Glutamatergic neuron (in vitro differentiated cells): Measurements from ENCODE around the gene FSHB. TPM values are rescaled to one million over a fixed set of nuclear protein-coding genes. Genes with fewer than 3 reads are reported as not detected.
"Not testable (repeated sequence)": the region's sequence is repeated elsewhere in the genome, so short reads cannot be mapped to it uniquely, and the experiment has no call there.

Experiments
- DNase-seq: peaks from one replicate; pipeline ENCODE4 v3.0.0; 2022
- H3K27ac Mint-ChIP-seq: one replicate; pipeline ENCODE4 v1.8.0; 2020; ENCODE audit warnings: mild to moderate bottlenecking, mixed read lengths, inconsistent platforms; ENCODE audit not compliant: unreplicated experiment
- H3K27me3 Mint-ChIP-seq: one replicate; pipeline ENCODE4 v1.8.0; 2020; ENCODE audit warnings: mild to moderate bottlenecking, moderate library complexity, mixed read lengths, inconsistent platforms; ENCODE audit not compliant: unreplicated experiment
- H3K36me3 Mint-ChIP-seq: one replicate; pipeline ENCODE4 v1.8.0; 2020; ENCODE audit warnings: mild to moderate bottlenecking, mixed read lengths, inconsistent platforms; ENCODE audit not compliant: unreplicated experiment
- H3K4me1 Mint-ChIP-seq: one replicate; pipeline ENCODE4 v1.8.0; 2020; ENCODE audit warnings: mild to moderate bottlenecking, low read depth, mixed read lengths, inconsistent platforms; ENCODE audit not compliant: unreplicated experiment
- H3K4me3 Mint-ChIP-seq: one replicate; pipeline ENCODE4 v1.8.0; 2020; ENCODE audit warnings: mild to moderate bottlenecking, mixed read lengths, inconsistent platforms; ENCODE audit not compliant: unreplicated experiment
- H3K9me3 Mint-ChIP-seq: one replicate; pipeline ENCODE4 v1.8.0; 2020; ENCODE audit warnings: mild to moderate bottlenecking, moderate library complexity, mixed read lengths, inconsistent platforms; ENCODE audit not compliant: unreplicated experiment
- total RNA-seq: library from RNA; stranded (reverse); fragmentation: NEBNext Ultra II Directional; extraction: Animal tissue kit (Norgen Biotek cat#: 25700); gene quantifications from one replicate; pipeline ENCODE4 v1.2.1, GENCODE V29; 2021; ENCODE audit not compliant: unreplicated experiment
- TF ChIP-seq, protein P1 (sequence below): fragments of 200-600 bp; sonication (generic); IDR thresholded peaks from one replicate; pipeline ENCODE4 v1.5.0; 2021; ENCODE audit not compliant: partially characterized antibody, unreplicated experiment

Gene FSHB
- total RNA-seq, 1 donor from 2014 or later = not detected

DNA sequence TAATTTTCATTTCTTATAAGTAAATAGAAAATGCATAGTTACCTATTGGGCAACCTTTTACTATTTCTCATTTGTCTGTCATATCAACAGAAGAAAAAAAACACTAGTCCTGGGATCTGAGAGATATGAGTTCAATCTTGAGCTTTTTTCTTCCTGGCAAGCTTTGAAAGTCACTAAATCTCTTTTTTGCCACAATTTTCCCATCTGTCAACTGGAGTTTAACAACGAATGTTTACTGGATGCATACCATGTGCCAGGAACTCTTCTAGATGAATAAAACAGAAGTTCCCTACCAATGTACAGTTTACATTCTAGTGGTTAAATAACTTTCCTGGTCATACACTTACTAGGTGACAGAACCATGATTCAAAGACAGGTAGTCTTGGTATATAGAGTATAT lies 31.0 kb downstream of the FSHB start:
- no peak for DNase-seq
- no peak overlapping the region for H3K27ac Mint-ChIP-seq
- H3K36me3 Mint-ChIP-seq = no peaks in the 10 kb centered on the region
- H3K9me3 Mint-ChIP-seq = no peaks in the 10 kb centered on the region
- H3K4me3 Mint-ChIP-seq = no peak overlapping the region
- H3K27me3 Mint-ChIP-seq = no peaks in the 10 kb centered on the region
- H3K4me1 Mint-ChIP-seq = no peaks in the 10 kb centered on the region
- TF ChIP-seq, protein P1, sequence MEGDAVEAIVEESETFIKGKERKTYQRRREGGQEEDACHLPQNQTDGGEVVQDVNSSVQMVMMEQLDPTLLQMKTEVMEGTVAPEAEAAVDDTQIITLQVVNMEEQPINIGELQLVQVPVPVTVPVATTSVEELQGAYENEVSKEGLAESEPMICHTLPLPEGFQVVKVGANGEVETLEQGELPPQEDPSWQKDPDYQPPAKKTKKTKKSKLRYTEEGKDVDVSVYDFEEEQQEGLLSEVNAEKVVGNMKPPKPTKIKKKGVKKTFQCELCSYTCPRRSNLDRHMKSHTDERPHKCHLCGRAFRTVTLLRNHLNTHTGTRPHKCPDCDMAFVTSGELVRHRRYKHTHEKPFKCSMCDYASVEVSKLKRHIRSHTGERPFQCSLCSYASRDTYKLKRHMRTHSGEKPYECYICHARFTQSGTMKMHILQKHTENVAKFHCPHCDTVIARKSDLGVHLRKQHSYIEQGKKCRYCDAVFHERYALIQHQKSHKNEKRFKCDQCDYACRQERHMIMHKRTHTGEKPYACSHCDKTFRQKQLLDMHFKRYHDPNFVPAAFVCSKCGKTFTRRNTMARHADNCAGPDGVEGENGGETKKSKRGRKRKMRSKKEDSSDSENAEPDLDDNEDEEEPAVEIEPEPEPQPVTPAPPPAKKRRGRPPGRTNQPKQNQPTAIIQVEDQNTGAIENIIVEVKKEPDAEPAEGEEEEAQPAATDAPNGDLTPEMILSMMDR = no peak

GRCh38 chr11:30268638-30269037 lies 37.8 kb downstream of the FSHB start:
- not testable (repeated sequence) for H3K36me3 Mint-ChIP-seq, DNase-seq, H3K27ac Mint-ChIP-seq, H3K4me1 Mint-ChIP-seq, H3K4me3 Mint-ChIP-seq, H3K27me3 Mint-ChIP-seq, H3K9me3 Mint-ChIP-seq

- TF ChIP-seq, protein P1 = no peak
- Mint-ChIP-seq H3K4me3 (no peak overlapping the region), H3K9me3 (peaks cover 5% of the 10 kb centered on the region), H3K4me1 (no peaks in the 10 kb centered on the region), H3K36me3 (no peaks in the 10 kb centered on the region), H3K27me3 (no peaks in the 10 kb centered on the region), H3K27ac (no peak overlapping the region)
- DNase-seq = no peak
These were observed 39.9 kb downstream of the FSHB start for GRCh38 chr11:30270671-30271070.

GRCh38 chr11:30277176-30277575 lies 46.4 kb downstream of the FSHB start:
- H3K36me3 Mint-ChIP-seq = no peaks in the 10 kb centered on the region
- no peak overlapping the region for H3K27ac Mint-ChIP-seq
- no peaks in the 10 kb centered on the region for H3K27me3 Mint-ChIP-seq
- H3K9me3 Mint-ChIP-seq = no peaks in the 10 kb centered on the region
- DNase-seq = no peak
- TF ChIP-seq, protein P1 = no peak
- H3K4me1 Mint-ChIP-seq = no peaks in the 10 kb centered on the region
- H3K4me3 Mint-ChIP-seq = no peak overlapping the region

DNA sequence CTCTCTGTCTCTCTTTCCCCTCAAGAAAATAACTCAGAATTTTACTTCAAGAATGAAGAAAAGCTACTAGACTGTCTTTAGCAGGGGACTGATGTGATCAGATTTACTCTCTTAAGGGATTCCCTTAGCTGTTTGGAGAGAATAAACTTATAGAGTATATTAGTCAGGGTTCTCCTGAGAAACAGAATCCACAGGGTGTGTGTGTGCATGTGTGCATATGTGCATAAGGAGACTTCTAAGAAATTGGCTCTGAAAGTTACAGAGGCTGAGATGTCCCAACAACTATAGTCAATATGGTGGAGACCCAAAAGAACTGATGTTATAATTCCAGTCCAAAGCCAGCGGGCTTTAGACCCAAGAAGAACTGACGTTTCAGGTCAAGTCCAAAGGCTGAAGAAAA lies 49.0 kb downstream of the FSHB start:
- no peaks in the 10 kb centered on the region for H3K9me3 Mint-ChIP-seq
- no peaks in the 10 kb centered on the region for H3K36me3 Mint-ChIP-seq
- H3K27ac Mint-ChIP-seq = no peak overlapping the region
- no peak overlapping the region for H3K4me3 Mint-ChIP-seq
- no peaks in the 10 kb centered on the region for H3K4me1 Mint-ChIP-seq
- H3K27me3 Mint-ChIP-seq = no peaks in the 10 kb centered on the region
- TF ChIP-seq, protein P1 = no peak
- no peak for DNase-seq
